ENCODE results near the gene FKBP15. TPM values are rescaled to one million over a fixed set of nuclear protein-coding genes. Genes with fewer than 3 reads are reported as not detected.
A peak's percentile ranks its signal among the peaks of the same experiment; 100 is the strongest.

Gene FKBP15
- total and polyA plus RNA-seq, 2 of the 13 experiments (the other 11 are each of a cell fraction or from before 2014, with no cell fraction given): 12.3 to 18.6 TPM

DNA sequence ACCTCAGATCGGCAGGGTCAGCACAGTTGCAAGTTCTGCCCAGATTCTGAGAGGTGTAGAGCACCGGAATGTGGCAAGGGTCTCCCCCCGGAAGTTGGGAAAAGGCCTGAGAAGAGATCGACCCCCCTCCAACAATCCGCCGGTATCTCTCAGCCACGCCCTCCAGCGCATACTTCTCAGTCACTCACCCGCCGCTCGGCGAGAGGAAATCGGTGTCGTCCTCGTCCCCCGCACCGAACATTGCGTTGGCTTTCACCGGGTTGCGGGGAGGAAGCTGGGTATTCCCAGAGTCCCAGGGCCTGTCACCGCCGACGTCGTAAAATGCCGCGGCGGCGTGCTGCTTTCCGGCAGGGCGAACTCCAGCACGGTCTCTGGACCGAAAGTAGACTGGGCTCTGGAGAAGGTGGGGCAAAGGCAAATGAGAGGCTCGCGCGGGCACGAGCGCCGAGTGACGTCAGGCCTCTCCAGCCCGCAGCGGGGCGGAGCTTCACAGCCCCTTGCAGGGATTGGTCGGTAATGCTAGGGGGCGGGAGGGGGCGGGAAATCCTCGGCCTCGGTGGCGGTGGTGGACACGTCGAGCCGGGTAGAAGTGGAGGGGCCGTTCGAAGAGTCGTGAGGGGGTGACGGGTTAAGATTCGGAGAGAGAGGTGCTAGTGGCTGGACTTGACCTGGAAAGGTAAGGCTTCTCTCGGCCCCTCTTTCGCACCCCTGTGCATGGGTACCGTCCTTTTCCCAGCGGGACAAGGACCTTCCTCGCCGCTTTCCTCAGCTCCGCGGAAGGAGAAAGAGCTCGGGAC is at the start of gene FKBP15, which contains the start of gene SLC31A1 (continued):
- TF ChIP-seq SNRNP70 (IDR thresholded peaks at IDR 0.05; ENCODE audit: low read depth, low read length): no peak
- TF ChIP-seq SAP130 (CRISPR knock-in tag; IDR thresholded peaks at IDR 0.05; ENCODE audit: low read depth): peak; percentile 96
- TF ChIP-seq, protein P1, sequence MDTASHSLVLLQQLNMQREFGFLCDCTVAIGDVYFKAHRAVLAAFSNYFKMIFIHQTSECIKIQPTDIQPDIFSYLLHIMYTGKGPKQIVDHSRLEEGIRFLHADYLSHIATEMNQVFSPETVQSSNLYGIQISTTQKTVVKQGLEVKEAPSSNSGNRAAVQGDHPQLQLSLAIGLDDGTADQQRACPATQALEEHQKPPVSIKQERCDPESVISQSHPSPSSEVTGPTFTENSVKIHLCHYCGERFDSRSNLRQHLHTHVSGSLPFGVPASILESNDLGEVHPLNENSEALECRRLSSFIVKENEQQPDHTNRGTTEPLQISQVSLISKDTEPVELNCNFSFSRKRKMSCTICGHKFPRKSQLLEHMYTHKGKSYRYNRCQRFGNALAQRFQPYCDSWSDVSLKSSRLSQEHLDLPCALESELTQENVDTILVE (CRISPR knock-in tag; IDR thresholded peaks at IDR 0.05): peak; percentile 99
- no peak for TF ChIP-seq ZNF776 (CRISPR knock-in tag; IDR thresholded peaks at IDR 0.05)
- TF ChIP-seq ARNTL (CRISPR knock-in tag; IDR thresholded peaks at IDR 0.05): no peak
- no peak for TF ChIP-seq PRMT3 (CRISPR knock-in tag; IDR thresholded peaks at IDR 0.05; ENCODE audit: borderline replicate concordance, low read depth)
- TF ChIP-seq, protein P2, sequence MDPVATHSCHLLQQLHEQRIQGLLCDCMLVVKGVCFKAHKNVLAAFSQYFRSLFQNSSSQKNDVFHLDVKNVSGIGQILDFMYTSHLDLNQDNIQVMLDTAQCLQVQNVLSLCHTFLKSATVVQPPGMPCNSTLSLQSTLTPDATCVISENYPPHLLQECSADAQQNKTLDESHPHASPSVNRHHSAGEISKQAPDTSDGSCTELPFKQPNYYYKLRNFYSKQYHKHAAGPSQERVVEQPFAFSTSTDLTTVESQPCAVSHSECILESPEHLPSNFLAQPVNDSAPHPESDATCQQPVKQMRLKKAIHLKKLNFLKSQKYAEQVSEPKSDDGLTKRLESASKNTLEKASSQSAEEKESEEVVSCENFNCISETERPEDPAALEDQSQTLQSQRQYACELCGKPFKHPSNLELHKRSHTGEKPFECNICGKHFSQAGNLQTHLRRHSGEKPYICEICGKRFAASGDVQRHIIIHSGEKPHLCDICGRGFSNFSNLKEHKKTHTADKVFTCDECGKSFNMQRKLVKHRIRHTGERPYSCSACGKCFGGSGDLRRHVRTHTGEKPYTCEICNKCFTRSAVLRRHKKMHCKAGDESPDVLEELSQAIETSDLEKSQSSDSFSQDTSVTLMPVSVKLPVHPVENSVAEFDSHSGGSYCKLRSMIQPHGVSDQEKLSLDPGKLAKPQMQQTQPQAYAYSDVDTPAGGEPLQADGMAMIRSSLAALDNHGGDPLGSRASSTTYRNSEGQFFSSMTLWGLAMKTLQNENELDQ (CRISPR knock-in tag; IDR thresholded peaks at IDR 0.05; ENCODE audit: borderline replicate concordance): no peak
- no peak for TF ChIP-seq SMARCE1 (IDR thresholded peaks at IDR 0.05; ENCODE audit: borderline replicate concordance)
- TF ChIP-seq GABPB1 (CRISPR knock-in tag; IDR thresholded peaks at IDR 0.05): peak; percentile 93
- no peak; the same call in 1 of the 2 replicates for TF ChIP-seq ISX (CRISPR knock-in tag; conservative IDR thresholded peaks at IDR 0.05)
- peak; percentile 23; the same call in 1 of the 2 replicates for TF ChIP-seq FOSL2 (CRISPR knock-in tag; IDR thresholded peaks at IDR 0.05)
- TF ChIP-seq ZNF501 (CRISPR knock-in tag; IDR thresholded peaks at IDR 0.05): peak; percentile 69
- TF ChIP-seq MAFK (conservative IDR thresholded peaks at IDR 0.05 in 1 of 2, IDR thresholded peaks at IDR 0.05 in 1 of 2; ENCODE audit: low read length in 2 of 2): no peak
- TF ChIP-seq, protein P3, sequence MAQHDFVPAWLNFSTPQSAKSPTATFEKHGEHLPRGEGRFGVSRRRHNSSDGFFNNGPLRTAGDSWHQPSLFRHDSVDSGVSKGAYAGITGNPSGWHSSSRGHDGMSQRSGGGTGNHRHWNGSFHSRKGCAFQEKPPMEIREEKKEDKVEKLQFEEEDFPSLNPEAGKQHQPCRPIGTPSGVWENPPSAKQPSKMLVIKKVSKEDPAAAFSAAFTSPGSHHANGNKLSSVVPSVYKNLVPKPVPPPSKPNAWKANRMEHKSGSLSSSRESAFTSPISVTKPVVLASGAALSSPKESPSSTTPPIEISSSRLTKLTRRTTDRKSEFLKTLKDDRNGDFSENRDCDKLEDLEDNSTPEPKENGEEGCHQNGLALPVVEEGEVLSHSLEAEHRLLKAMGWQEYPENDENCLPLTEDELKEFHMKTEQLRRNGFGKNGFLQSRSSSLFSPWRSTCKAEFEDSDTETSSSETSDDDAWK (CRISPR knock-in tag; IDR thresholded peaks at IDR 0.05): no peak
- no peak for TF ChIP-seq POLR2AphosphoS2 (IDR thresholded peaks at IDR 0.05; ENCODE audit: low read depth, low read length)
- TF ChIP-seq, protein P4, sequence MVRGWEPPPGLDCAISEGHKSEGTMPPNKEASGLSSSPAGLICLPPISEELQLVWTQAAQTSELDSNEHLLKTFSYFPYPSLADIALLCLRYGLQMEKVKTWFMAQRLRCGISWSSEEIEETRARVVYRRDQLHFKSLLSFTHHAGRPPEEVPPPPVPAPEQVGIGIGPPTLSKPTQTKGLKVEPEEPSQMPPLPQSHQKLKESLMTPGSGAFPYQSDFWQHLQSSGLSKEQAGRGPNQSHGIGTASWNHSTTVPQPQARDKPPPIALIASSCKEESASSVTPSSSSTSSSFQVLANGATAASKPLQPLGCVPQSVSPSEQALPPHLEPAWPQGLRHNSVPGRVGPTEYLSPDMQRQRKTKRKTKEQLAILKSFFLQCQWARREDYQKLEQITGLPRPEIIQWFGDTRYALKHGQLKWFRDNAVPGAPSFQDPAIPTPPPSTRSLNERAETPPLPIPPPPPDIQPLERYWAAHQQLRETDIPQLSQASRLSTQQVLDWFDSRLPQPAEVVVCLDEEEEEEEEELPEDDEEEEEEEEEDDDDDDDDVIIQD (CRISPR knock-in tag; IDR thresholded peaks at IDR 0.05; ENCODE audit: low read depth): peak; percentile 28; the same call in 1 of the 2 replicates
- 0 out of 2 replicates have a peak, but pooled peaks have one; percentile 51 for TF ChIP-seq ZNF607 (CRISPR knock-in tag; IDR thresholded peaks at IDR 0.05; ENCODE audit: borderline replicate concordance)
- no peak for TF ChIP-seq RAD51 (IDR thresholded peaks at IDR 0.05; ENCODE audit: borderline replicate concordance)
- TF ChIP-seq ZNF569 (CRISPR knock-in tag; IDR thresholded peaks at IDR 0.05; ENCODE audit: borderline replicate concordance): peak; percentile 65; the same call in 1 of the 2 replicates
- TF ChIP-seq, protein P5, sequence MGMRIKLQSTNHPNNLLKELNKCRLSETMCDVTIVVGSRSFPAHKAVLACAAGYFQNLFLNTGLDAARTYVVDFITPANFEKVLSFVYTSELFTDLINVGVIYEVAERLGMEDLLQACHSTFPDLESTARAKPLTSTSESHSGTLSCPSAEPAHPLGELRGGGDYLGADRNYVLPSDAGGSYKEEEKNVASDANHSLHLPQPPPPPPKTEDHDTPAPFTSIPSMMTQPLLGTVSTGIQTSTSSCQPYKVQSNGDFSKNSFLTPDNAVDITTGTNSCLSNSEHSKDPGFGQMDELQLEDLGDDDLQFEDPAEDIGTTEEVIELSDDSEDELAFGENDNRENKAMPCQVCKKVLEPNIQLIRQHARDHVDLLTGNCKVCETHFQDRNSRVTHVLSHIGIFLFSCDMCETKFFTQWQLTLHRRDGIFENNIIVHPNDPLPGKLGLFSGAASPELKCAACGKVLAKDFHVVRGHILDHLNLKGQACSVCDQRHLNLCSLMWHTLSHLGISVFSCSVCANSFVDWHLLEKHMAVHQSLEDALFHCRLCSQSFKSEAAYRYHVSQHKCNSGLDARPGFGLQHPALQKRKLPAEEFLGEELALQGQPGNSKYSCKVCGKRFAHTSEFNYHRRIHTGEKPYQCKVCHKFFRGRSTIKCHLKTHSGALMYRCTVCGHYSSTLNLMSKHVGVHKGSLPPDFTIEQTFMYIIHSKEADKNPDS (CRISPR knock-in tag; IDR thresholded peaks at IDR 0.05): 0 out of 2 replicates have a peak, but pooled peaks have one; percentile 68
- no peak for TF ChIP-seq AGO1 (IDR thresholded peaks at IDR 0.05; ENCODE audit: low read depth, low read length, poor library complexity, severe bottlenecking)

Measured in HepG2 (cell line).